ENCODE results near the gene MICAL3.

DNA sequence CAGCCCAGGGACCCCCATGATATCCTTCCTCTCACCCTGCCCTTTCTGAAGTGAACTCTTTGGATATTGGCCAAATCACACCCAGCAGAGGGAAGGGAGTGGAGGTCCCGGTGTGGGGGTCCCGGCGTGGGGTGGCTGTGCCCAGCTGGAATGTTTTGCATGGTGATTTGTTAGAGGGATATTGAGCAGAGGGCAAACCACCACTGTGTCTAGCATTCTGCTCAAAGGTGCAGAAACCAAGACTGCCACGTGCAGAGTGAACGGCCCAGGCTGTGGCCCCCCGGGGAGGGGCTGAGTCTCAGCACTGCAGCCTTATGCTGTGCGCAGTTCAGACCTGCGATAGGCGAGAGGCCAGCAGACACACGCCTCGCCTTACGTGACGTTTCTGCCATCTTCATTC lies 242.2 kb downstream of the MICAL3 start:
- no peak for TF ChIP-seq CTCF (IDR thresholded peaks at IDR 0.05)
- TF ChIP-seq SIN3A (IDR thresholded peaks at IDR 0.05; ENCODE audit: borderline replicate concordance, insufficient read depth, low read depth, low read length): no peak

All from Panc1 (cell line).